Adipocyte (in vitro differentiated cells): ENCODE data around the gene SMTNL1.
"Not testable (repeated sequence)": the region's sequence is repeated elsewhere in the genome, so short reads cannot be mapped to it uniquely, and the experiment has no call there.

Source experiments
- DNase-seq: peaks from one replicate; pipeline ENCODE4 v3.0.0-alpha.2; 2015; ENCODE audit warnings: low read depth
- H3K27me3 ChIP-seq: replicated peaks from 2 replicates; pipeline ENCODE4 v1.7.0; 2013; ENCODE audit warnings: mild to moderate bottlenecking, low read length, moderate library complexity; ENCODE audit not compliant: control insufficient read depth, insufficient read depth
- H3K36me3 ChIP-seq: 2 replicates; pipeline ENCODE4 v1.7.0; 2013; ENCODE audit warnings: low read length, mild to moderate bottlenecking, moderate library complexity; ENCODE audit not compliant: control insufficient read depth, insufficient read depth, severe bottlenecking
- H3K4me1 ChIP-seq: 2 replicates; pipeline ENCODE4 v1.7.0; 2013; ENCODE audit warnings: mild to moderate bottlenecking, low read length, moderate library complexity; ENCODE audit not compliant: control insufficient read depth, insufficient read depth
- H3K4me3 ChIP-seq: 2 replicates; pipeline ENCODE4 v1.7.0; 2013; ENCODE audit warnings: mild to moderate bottlenecking, low read length, moderate library complexity
- H3K9ac ChIP-seq: 2 replicates; pipeline ENCODE4 v1.7.0; 2013; ENCODE audit warnings: mild to moderate bottlenecking, low read length, moderate library complexity
- H3K9me3 ChIP-seq: 2 replicates; pipeline ENCODE4 v1.7.0; 2013; ENCODE audit warnings: mild to moderate bottlenecking, low read length, moderate library complexity; ENCODE audit not compliant: control insufficient read depth

The SMTNL1 gene

DNA sequence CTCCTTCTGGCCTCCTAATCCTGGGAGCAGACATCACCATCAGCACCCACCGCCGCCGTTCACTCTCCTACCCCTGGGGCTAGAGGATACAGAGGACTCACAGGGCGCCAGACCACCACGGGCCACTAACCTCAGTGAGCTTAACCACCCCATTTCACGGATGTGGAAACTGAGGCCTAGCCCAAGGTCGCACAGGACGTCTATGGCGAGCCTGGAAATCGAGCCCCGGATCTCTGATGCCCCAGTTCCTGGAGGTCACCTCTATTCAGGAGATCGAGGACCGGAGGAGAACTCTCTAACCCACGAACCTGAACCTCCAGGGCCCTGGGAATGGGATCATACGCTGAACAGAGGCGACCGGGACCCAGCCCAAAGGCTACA, 7.2 kb upstream of the SMTNL1 start:
- no peaks in the 10 kb centered on the region for H3K9me3 ChIP-seq
- peaks cover 14% of the 10 kb centered on the region for H3K4me1 ChIP-seq
- no peaks in the 10 kb centered on the region for H3K27me3 ChIP-seq
- DNase-seq: no peak
- H3K9ac ChIP-seq: peak overlapping the region; percentile 98
- H3K4me3 ChIP-seq: peak overlapping the region; percentile 99
- peaks cover 4% of the 10 kb centered on the region for H3K36me3 ChIP-seq

DNA sequence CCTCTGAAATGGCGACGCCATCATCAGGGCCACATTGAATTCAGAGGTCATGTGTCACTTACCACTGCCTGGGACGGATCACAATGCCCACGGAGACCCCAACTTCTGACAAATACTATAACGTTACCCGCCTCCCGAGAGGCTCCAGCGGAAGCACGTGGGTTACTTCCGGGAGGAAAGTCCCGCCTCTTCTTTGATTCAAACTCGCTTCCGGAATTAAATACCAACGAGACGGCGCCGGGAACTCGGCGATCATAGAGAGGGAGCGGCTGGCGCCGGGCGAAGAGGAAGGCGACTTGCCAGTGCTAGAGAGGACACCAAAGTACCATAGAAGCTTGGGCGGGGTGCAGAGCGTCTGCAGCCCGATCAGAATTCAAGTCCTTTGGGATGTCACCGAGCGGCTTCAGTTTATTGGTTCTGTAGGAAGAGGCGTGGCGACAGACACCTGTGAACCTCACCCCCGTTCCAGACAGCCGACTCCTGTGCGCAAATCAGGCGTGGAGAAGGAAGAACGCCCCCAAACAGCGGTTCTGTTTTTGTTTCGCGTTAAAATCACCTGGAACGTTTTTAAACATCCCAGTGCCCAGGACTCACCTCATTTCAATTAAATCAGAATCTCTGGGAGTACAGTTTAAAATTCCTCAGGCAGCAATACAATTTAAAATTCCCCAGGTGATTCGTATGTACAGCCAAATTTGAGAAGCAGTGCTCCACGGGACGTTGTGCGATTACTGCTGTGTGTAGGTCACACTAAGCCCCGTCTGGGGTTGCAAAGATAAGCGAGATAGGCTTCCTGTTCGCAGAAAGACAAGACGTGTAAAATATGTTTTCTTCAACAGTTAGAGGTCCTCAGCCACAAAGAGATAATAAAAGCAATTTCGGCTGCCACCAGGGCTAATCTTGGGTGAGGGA, 6.5 kb upstream of the SMTNL1 start, which contains the start of gene TIMM10:
Gene TIMM10, minus strand, starts transcription at position 159 of the 912 bp plus-strand sequence. CDS start 565 bp downstream, outside the sequence.
- peak within 1 kb of the TSS; percentile 98 for H3K9ac ChIP-seq
- H3K36me3 ChIP-seq: peaks cover 4% of the 10 kb centered on the region
- no peaks in the 10 kb centered on the region for H3K27me3 ChIP-seq
- no peaks in the 10 kb centered on the region for H3K9me3 ChIP-seq
- H3K4me3 ChIP-seq: peak within 1 kb of the TSS; percentile 99
- H3K4me1 ChIP-seq: peaks cover 14% of the 10 kb centered on the region
- peak; percentile 98 for DNase-seq

DNA sequence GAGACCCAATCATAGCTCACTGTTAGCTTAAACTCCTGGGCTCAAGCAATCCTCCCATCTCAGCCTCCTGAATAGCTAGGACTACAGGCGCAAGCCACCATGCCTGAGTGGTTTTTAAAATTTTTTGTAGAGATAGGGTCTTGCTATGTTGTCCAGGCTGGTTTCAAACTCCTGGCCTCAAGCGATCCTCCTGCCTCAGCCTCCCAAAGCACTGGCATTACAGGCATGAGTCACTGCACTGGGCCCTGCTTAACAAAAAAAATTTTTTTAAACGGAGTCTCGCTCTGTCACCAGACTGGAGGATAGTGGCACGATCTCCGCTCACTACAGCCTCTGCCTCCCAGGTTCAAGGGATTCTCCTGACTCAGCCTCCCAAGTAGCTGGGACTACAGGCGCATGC, 2.9 kb upstream of the SMTNL1 start:
- H3K27me3 ChIP-seq, DNase-seq, H3K9ac ChIP-seq, H3K36me3 ChIP-seq, H3K9me3 ChIP-seq, H3K4me3 ChIP-seq: not testable (repeated sequence)
- H3K4me1 ChIP-seq: peaks cover 11% of the 10 kb centered on the region

DNA sequence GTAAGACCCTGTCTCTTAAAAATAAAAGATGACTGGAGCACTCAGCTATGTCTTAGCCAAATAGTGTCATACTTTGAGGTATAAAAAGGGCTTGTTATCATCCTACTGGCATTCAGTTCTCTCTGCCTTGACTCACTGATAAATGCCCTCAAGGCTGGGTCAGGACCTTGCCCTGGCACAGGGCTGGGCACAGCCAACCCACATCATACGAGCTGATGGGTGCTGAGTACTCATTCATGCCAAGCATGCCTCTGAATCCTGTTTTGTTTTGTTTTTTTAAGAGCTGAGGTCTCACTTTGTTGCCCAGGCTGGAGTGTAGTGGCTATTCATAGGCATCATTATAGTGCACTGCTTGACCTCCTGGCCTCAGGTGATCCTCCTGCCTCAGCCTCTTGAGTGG, 1.9 kb downstream of the SMTNL1 start:
- no peaks in the 10 kb centered on the region for H3K4me1 ChIP-seq
- DNase-seq: no peak
- H3K27me3 ChIP-seq: no peaks in the 10 kb centered on the region

DNA sequence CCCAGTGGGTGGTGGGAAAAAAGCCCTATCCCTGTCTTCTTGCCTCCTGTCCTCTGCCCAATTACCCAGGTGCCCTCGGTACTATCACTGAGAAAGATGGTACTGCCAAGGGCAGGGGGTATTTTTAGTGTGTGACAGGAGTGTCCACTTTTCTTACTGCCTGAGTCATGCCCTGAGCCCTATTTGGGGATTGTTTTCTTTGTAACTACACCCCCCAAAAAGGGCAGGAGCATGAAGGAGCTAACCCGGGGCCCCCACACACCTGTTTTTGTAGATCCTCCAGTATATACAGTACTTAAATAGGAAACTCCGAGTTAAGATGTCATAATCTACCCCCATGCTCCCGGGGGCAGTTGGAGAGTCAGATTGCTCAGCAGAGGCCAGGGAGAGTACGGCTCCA, 3.8 kb downstream of the SMTNL1 start:
- Histone ChIP-seq H3K9ac (no peak overlapping the region), H3K9me3 (no peaks in the 10 kb centered on the region), H3K4me1 (no peaks in the 10 kb centered on the region), H3K27me3 (no peaks in the 10 kb centered on the region), H3K36me3 (no peaks in the 10 kb centered on the region), H3K4me3 (no peak overlapping the region)
- no peak for DNase-seq

More for the DNA sequence above, 1.9 kb downstream of the SMTNL1 start:
- Histone ChIP-seq H3K4me3 (no peak overlapping the region), H3K9me3 (no peaks in the 10 kb centered on the region), H3K9ac (no peak overlapping the region), H3K36me3 (no peaks in the 10 kb centered on the region)

DNA sequence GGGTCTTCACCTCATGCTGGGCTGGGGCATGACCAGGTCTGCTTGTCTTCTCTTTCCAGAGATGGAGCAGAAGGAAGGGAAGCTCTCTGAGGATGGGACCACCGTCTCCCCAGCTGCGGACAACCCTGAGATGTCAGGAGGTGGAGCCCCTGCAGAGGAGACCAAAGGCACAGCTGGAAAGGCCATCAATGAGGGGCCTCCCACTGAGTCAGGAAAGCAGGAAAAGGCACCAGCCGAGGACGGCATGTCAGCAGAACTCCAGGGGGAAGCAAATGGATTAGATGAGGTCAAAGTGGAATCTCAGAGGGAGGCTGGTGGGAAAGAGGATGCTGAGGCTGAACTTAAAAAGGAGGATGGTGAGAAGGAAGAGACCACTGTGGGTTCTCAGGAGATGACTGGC, 5.2 kb downstream of the SMTNL1 start:
- H3K4me3 ChIP-seq: no peak overlapping the region
- no peak for DNase-seq
- no peaks in the 10 kb centered on the region for H3K9me3 ChIP-seq
- H3K9ac ChIP-seq: no peak overlapping the region
- H3K36me3 ChIP-seq: no peaks in the 10 kb centered on the region
- H3K4me1 ChIP-seq: peaks cover 5% of the 10 kb centered on the region
- no peaks in the 10 kb centered on the region for H3K27me3 ChIP-seq

DNA sequence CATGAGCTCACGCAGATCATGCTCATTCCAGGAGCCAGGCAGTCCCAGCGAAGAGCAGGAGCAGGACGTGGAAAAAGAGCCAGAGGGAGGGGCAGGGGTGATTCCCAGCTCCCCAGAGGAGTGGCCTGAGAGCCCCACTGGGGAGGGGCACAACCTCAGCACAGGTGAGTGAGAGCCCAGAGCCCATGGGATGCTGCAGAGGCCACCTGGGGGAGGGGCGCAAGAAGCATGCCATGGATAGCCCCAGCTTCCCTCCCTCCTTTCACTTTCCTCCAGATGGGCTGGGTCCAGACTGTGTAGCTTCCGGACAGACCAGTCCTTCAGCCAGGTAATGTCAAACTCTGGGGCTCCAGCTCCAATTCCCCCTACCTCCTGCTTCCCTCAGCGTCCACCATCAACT, 6.2 kb downstream of the SMTNL1 start:
- Histone ChIP-seq H3K27me3 (no peaks in the 10 kb centered on the region), H3K9me3 (no peaks in the 10 kb centered on the region), H3K4me3 (no peak overlapping the region), H3K4me1 (peaks cover 7% of the 10 kb centered on the region), H3K9ac (no peak overlapping the region), H3K36me3 (peaks cover 6% of the 10 kb centered on the region)
- DNase-seq: no peak

DNA sequence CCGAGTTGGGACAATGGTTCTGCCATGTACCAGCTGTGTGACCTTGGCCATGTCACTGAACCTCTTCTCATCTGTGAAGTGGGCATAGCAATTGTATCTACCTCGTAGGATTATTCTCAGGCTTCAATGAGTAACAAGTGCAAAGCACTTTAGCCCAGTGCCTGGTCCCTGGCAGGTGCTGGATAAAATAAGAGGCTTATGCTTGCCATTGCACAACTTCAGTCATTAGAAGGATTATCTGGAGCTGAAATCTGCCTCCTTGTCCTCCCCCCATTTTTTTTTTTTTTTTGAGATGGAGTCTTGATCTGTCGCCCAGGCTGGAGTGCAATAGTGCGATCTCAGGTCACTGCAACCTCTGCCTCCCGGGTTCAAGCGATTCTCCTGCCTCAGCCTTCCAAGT, 7.2 kb downstream of the SMTNL1 start:
- peaks cover 9% of the 10 kb centered on the region for H3K36me3 ChIP-seq
- no peak overlapping the region for H3K4me3 ChIP-seq
- DNase-seq: no peak
- no peaks in the 10 kb centered on the region for H3K27me3 ChIP-seq
- peaks cover 7% of the 10 kb centered on the region for H3K4me1 ChIP-seq
- no peak overlapping the region for H3K9ac ChIP-seq
- no peaks in the 10 kb centered on the region for H3K9me3 ChIP-seq

DNA sequence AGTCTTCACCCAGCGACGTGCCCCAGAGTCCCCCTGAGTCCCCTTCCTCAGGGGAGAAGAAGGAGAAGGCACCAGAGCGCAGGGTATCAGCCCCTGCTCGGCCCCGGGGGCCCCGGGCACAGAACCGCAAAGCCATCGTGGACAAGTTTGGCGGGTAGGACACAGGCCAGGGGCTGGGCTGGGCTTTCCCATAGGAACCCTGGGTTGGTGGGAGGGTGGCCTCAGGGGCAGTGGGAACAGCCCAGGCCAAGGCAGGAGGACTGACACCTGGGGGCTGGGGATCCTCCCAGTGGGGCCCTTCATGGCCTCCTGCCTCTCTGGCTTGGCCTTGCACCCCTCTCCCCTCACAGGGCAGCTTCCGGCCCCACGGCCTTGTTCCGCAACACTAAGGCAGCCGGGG, 8.5 kb downstream of the SMTNL1 start:
- DNase-seq: no peak
- Histone ChIP-seq H3K4me1 (peaks cover 7% of the 10 kb centered on the region), H3K4me3 (no peak overlapping the region), H3K36me3 (peaks cover 22% of the 10 kb centered on the region), H3K9me3 (no peaks in the 10 kb centered on the region), H3K27me3 (no peaks in the 10 kb centered on the region), H3K9ac (no peak overlapping the region)

DNA sequence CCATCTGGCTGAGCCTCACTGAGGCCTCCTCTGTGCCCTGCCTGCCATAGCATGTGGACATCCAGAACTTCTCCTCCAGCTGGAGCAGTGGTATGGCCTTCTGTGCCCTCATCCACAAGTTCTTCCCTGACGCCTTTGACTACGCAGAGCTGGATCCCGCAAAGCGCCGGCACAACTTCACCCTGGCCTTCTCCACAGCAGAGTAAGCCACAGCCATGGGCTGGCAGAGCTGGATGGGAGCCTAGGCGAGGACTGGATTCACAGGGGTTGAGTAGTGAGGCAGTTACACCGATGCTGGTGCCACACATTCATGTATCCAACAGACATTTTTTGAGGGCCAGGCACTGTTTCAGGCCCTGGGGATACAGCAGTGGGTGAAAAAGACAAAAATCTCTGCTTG, 9.1 kb downstream of the SMTNL1 start:
- H3K27me3 ChIP-seq: no peaks in the 10 kb centered on the region
- no peak for DNase-seq
- H3K36me3 ChIP-seq: peaks cover 25% of the 10 kb centered on the region
- H3K9ac ChIP-seq: no peak overlapping the region
- H3K9me3 ChIP-seq: no peaks in the 10 kb centered on the region
- no peak overlapping the region for H3K4me3 ChIP-seq
- H3K4me1 ChIP-seq: peaks cover 7% of the 10 kb centered on the region

DNA sequence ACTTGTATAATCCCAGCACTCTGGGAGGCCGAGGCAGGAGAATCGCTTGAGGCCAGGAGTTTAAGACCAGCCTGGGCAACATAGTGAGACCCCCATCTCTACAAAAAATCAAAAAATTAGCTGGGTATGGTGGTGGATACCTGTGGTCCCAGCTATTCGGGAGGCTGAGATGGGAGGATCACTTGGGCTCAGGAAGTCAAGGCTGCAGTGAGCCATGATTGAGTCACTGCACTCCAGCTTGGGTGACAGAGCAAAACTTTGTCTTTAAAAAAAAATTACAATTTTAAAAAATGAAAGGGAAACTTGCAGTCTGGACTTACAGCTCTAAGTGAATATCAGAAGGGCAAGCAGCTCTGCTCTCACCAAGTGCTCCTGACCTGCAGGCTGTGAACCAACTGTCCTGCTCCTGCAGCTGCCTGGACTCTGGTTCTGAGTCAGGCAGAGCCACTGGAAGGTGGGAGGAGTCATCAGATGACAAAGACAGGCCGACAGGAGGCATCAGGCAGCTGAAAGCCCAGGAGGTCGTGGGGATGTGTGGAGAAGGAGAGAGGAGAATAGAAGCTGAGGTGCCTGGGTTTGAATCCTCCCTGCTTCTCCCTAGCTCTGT, 9.6 kb downstream of the SMTNL1 start:
- Histone ChIP-seq H3K27me3 (no peaks in the 10 kb centered on the region), H3K4me1 (peaks cover 7% of the 10 kb centered on the region), H3K9ac (no peak overlapping the region), H3K9me3 (no peaks in the 10 kb centered on the region), H3K36me3 (peaks cover 30% of the 10 kb centered on the region), H3K4me3 (no peak overlapping the region)
- DNase-seq: peak; percentile 30
